K562 (cell line): ENCODE results near the gene FILIP1L. TPM values are rescaled to one million over a fixed set of nuclear protein-coding genes. Genes with fewer than 3 reads are reported as not detected.

Source experiments
- ATAC-seq: fragments of 200-7000 bp; cut with Tn5 transposase; 3 replicates; pipeline ENCODE4 v1.9.1; 2020; ENCODE audit warnings: moderate library complexity
- BruUV-seq: library from RNA; stranded (reverse); fragments of 400-500 nt; replicated peaks from 2 replicates; lab custom pipeline; 2021; lab: Mats Ljungman, UMichigan
- CTCF ChIA-PET: fragments of 300-600 bp; formaldehyde crosslinking; extraction: SDS; loops from one replicate; lab custom pipeline; 2021; ENCODE audit warnings: low intra/inter-chr PET ratio; lab: Yijun Ruan, JAX
- POLR2A ChIA-PET: fragments of 300-600, 350-650 bp; sonication (Branson Sonifier 250); formaldehyde crosslinking; extraction: SDS; loops from one replicate; lab custom pipeline; 2021; ENCODE audit warnings: antibody characterized with exemption, inconsistent platforms; lab: Yijun Ruan, JAX
- DNase-seq, 4 experiments: peaks; one replicate each; pipeline versions ENCODE4 v3.0.0 to v3.0.0-alpha.2; 2011 to 2018; ENCODE audit warnings: low spot score in 3 of 4, mixed read lengths in 3 of 4; ENCODE audit errors: extremely low read depth in 1 of 4
- FAIRE-seq: peaks from 2 replicates; lab custom pipeline; 2011; peaks lifted over from hg19 to GRCh38; lab: Jason Lieb, UNC
- H2AFZ ChIP-seq: 2 replicates; pipeline ENCODE4 v1.6.0; 2011; ENCODE audit warnings: low read depth, low read length, control low read depth, inconsistent platforms
- H3K27ac ChIP-seq: fragments of 200-600 bp; 3 replicates; pipeline ENCODE4 v1.8.0; 2011; ENCODE audit warnings: low read depth, mild to moderate bottlenecking, control low read depth, inconsistent platforms, low read length, moderate library complexity, mixed read lengths; ENCODE audit errors: extremely low read depth
- H3K27me3 ChIP-seq, 2 experiments: fragments of 300-600 bp in 1 of 2; 2 replicates in 1 of 2; 3 replicates in 1 of 2; pipeline versions ENCODE4 v1.6.0 to v1.8.0; 2011; ENCODE audit warnings: inconsistent platforms in 2 of 2, low read length in 2 of 2, mild to moderate bottlenecking in 1 of 2, mixed read lengths in 1 of 2, moderate library complexity in 1 of 2; ENCODE audit not compliant: control insufficient read depth in 2 of 2, insufficient read depth in 2 of 2
- H3K36me3 ChIP-seq: fragments of 300-600 bp; 3 replicates; pipeline ENCODE4 v1.8.0; 2011; ENCODE audit warnings: mild to moderate bottlenecking, low read length, inconsistent platforms; ENCODE audit not compliant: control insufficient read depth, insufficient read depth
- H3K4me1 ChIP-seq, 2 experiments: fragments of 200-600 bp in 1 of 2; replicated peaks in 1 of 2; 2 replicates in 1 of 2; 3 replicates in 1 of 2; pipeline versions ENCODE4 v1.5.1 to v1.8.0; 2011; ENCODE audit warnings: inconsistent platforms in 2 of 2, low read length in 2 of 2, mild to moderate bottlenecking in 1 of 2, mixed read lengths in 1 of 2, moderate library complexity in 1 of 2; ENCODE audit not compliant: control insufficient read depth in 2 of 2, insufficient read depth in 2 of 2
- H3K4me2 ChIP-seq: 2 replicates; pipeline ENCODE4 v1.6.1; 2011; ENCODE audit warnings: low read length, control low read depth, inconsistent platforms, mixed read lengths; ENCODE audit not compliant: insufficient read depth
- H3K4me3 ChIP-seq: fragments of 200-600 bp; sonication (generic), shearing (Covaris generic); 2 replicates; pipeline ENCODE4 v1.5.1; 2016; ENCODE audit warnings: control low read depth, inconsistent platforms
- H3K79me2 ChIP-seq: fragments of 200-600 bp; 3 replicates; pipeline ENCODE4 v1.8.0; 2011; ENCODE audit warnings: low read length, inconsistent platforms; ENCODE audit not compliant: control insufficient read depth, insufficient read depth
- H3K9ac ChIP-seq, 2 experiments: 2 replicates each; pipeline versions ENCODE4 v1.6.0 to v1.6.1; 2011; ENCODE audit warnings: low read depth in 2 of 2, low read length in 2 of 2, control low read depth in 1 of 2, inconsistent platforms in 1 of 2, mild to moderate bottlenecking in 1 of 2, mixed read lengths in 1 of 2; ENCODE audit not compliant: insufficient read depth in 1 of 2
- H3K9me1 ChIP-seq: one replicate; pipeline ENCODE4 v1.6.0; 2011; ENCODE audit warnings: inconsistent platforms, mild to moderate bottlenecking, low read length, moderate library complexity; ENCODE audit not compliant: control insufficient read depth, insufficient read depth
- H3K9me3 ChIP-seq: replicated peaks from 2 replicates; pipeline ENCODE4 v1.5.1; 2011; ENCODE audit warnings: low read depth, low read length, inconsistent platforms; ENCODE audit not compliant: control insufficient read depth, insufficient read depth
- H4K20me1 ChIP-seq: replicated peaks from 2 replicates; pipeline ENCODE4 v1.6.1; 2011; ENCODE audit warnings: low read length, inconsistent platforms, mixed read lengths; ENCODE audit not compliant: control insufficient read depth, insufficient read depth
- BRD9 ChIP-seq: fragments of 450-650 bp; IDR thresholded peaks from 2 replicates; pipeline ENCODE4 v1.6.1; 2018; ENCODE audit warnings: low read depth; ENCODE audit not compliant: partially characterized antibody
- CEBPB ChIP-seq: fragments of 450-650 bp; IDR thresholded peaks from 2 replicates; pipeline ENCODE4 v1.6.1; 2016; ENCODE audit warnings: missing genetic modification characterization, missing compliant biosample characterization
- CREBBP ChIP-seq: IDR thresholded peaks from one replicate; pipeline ENCODE4 v1.6.1; 2012; ENCODE audit warnings: low read depth, mild to moderate bottlenecking, control low read depth, inconsistent platforms, low read length
- GABPB1 ChIP-seq: sonication (generic); formaldehyde crosslinking; IDR thresholded peaks from 2 replicates; pipeline ENCODE4 v1.8.0; 2022; ENCODE audit warnings: mild to moderate bottlenecking, missing genetic modification reagents
- HOMEZ ChIP-seq: fragments of 250-450 bp; sonication (Bioruptor Pico); IDR thresholded peaks from 2 replicates; pipeline ENCODE4 v1.4.0; 2020; ENCODE audit warnings: mild to moderate bottlenecking, moderate library complexity
- LEF1 ChIP-seq: fragments of 450-650 bp; IDR thresholded peaks from 2 replicates; pipeline ENCODE4 v1.6.1; 2016; ENCODE audit warnings: mild to moderate bottlenecking
- RHOXF2B ChIP-seq: fragments of 250-450 bp; sonication (Bioruptor Pico); conservative IDR thresholded peaks from 2 replicates; pipeline ENCODE4 v1.5.1; 2021
- U2AF2 ChIP-seq: fragments of 200-400 bp; formaldehyde crosslinking; optimal IDR thresholded peaks from 2 replicates; pipeline ENCODE3; 2017; ENCODE audit warnings: low read depth, mild to moderate bottlenecking, low read length
- ZBTB26 ChIP-seq: fragments of 450-650 bp; formaldehyde crosslinking; IDR thresholded peaks from 2 replicates; pipeline ENCODE4 v1.4.0; 2022; ENCODE audit warnings: missing genetic modification characterization
- ZFP91 ChIP-seq: sonication (generic); formaldehyde crosslinking; IDR thresholded peaks from 2 replicates; pipeline ENCODE4 v1.8.0; 2022; ENCODE audit warnings: mild to moderate bottlenecking, missing genetic modification reagents
- ZNF609 ChIP-seq: sonication (generic); formaldehyde crosslinking; IDR thresholded peaks from 2 replicates; pipeline ENCODE4 v1.8.1; 2023; ENCODE audit warnings: missing genetic modification reagents, mild to moderate bottlenecking, borderline replicate concordance
- in situ Hi-C: fragments of 300-500 bp; cut with MboI; formaldehyde crosslinking; loops from 4 replicates; pipeline ENCODE4 v1.15.0; 2018; ENCODE audit warnings: inconsistent platforms, mixed read lengths
- intact Hi-C: fragments of 100-400 bp; cut with micrococcal nuclease; formaldehyde crosslinking; loops from 2 replicates; pipeline ENCODE4 v1.14.2; 2022
- polyA plus RNA-seq, 8 experiments: library from polyadenylated mRNA; depleted of rRNA in 4 of 8; stranded (reverse) in 5 of 8; unstranded in 3 of 8; fragments of >200 nt; fragmentation: Nextera tagmentation in 2 of 8; fragmentation: Illumina TruSeq in 1 of 8; extraction: Ambion mirVana in 2 of 8; extraction: Trizol in 1 of 8; gene quantifications; 2 replicates each; pipeline versions ENCODE4 v1.2.1 to v1.2.3, GENCODE V29; 2011 to 2014; ENCODE audit warnings: inconsistent platforms in 1 of 8, missing spikeins in 1 of 8
- total RNA-seq, 7 experiments: library from RNA; depleted of rRNA in 6 of 7; stranded (reverse); fragments of >200 nt in 6 of 7; fragmentation: Illumina TruSeq in 2 of 7; extraction: Trizol in 2 of 7; gene quantifications; 2 replicates each; pipeline versions ENCODE4 v1.2.1 to v1.2.3, GENCODE V29; 2011 to 2021; ENCODE audit warnings: low replicate concordance in 1 of 7

The FILIP1L gene
- total and polyA plus RNA-seq, 9 of the 15 experiments (the other 6 are each of a cell fraction or from before 2014, with no cell fraction given), result 0.50 to 2.1 (median 1.1) TPM

GRCh38 chr3:99923873-99924272 is 190.4 kb downstream of the FILIP1L start:
- POLR2A ChIA-PET, result interaction anchor here (0.5 kb wide), 1 partner anchor 29 kb away, joined by 4 read pairs; no protein-coding TSS in a partner anchor
- peaks cover 16% of the 10 kb centered on the region for H3K79me2 ChIP-seq
- no peaks in the 10 kb centered on the region for H4K20me1 ChIP-seq
- no peak overlapping the region for H2AFZ ChIP-seq
- BruUV-seq, result no TSS peak
- no peak overlapping the region for H3K4me2 ChIP-seq
- H3K9ac ChIP-seq, result no peak overlapping the region
- no peak for ATAC-seq
- H3K9me3 ChIP-seq, result no peaks in the 10 kb centered on the region
- H3K4me1 ChIP-seq, result peaks cover 0 to 19% of the 10 kb centered on the region in 2 experiments; a peak in 4 of 5 replicates
- H3K27ac ChIP-seq, result no peak overlapping the region
- no peak for FAIRE-seq
- in situ Hi-C loops, result no loop called here
- H3K9me1 ChIP-seq, result no peaks in the 10 kb centered on the region
- H3K27me3 ChIP-seq, result no peaks in the 10 kb centered on the region
- TF ChIP-seq ZNF609, result no peak
- TF ChIP-seq CEBPB (tag), result no peak
- TF ChIP-seq LEF1, result no peak
- no peak for TF ChIP-seq U2AF2
- TF ChIP-seq CREBBP, result no peak
- no peak for TF ChIP-seq ZBTB26 (CRISPR knock-in tag)
- TF ChIP-seq BRD9, result no peak
- no peak for TF ChIP-seq ZFP91 (CRISPR knock-in tag)
- no peak for TF ChIP-seq HOMEZ (CRISPR knock-in tag)
- TF ChIP-seq RHOXF2B, result no peak
- TF ChIP-seq GABPB1 (CRISPR knock-in tag), result no peak
- TF ChIP-seq, all 486 proteins: peak for 0
- intact Hi-C loops, result loop anchor here (5.0 kb wide), 1 partner anchor 82 kb away; no protein-coding TSS in a partner anchor
- no peaks in the 10 kb centered on the region; the same call in 2 of the 3 replicates for H3K36me3 ChIP-seq
- DNase-seq, result no peak
- CTCF ChIA-PET, result no interaction called here
- no peak overlapping the region for H3K4me3 ChIP-seq
